Mucosa of descending colon (tissue), 3 donors: Measurements from ENCODE around the gene EEF2KMT. TPM values are rescaled to one million over a fixed set of nuclear protein-coding genes. Genes with fewer than 3 reads are reported as not detected.

ENCODE experiments used
- ATAC-seq: fragments of 200-7000 bp; cut with Tn5 transposase; one replicate; pipeline ENCODE4 v1.9.1; 2020; ENCODE audit warnings: mild to moderate bottlenecking, moderate library complexity
- DNase-seq, 3 donors: peaks; one replicate each; pipeline ENCODE4 v3.0.0-alpha.2; 2020
- H3K36me3 ChIP-seq: fragments of 200-600 bp; one replicate; pipeline ENCODE4 v1.8.0; 2021; ENCODE audit warnings: low read depth, mild to moderate bottlenecking
- H3K4me1 ChIP-seq: fragments of 200-600 bp; one replicate; pipeline ENCODE4 v1.8.0; 2021; ENCODE audit warnings: low read depth, mild to moderate bottlenecking
- H3K4me3 ChIP-seq: fragments of 200-600 bp; one replicate; pipeline ENCODE4 v1.8.0; 2021; ENCODE audit warnings: mild to moderate bottlenecking
- H3K9me3 ChIP-seq: fragments of 200-600 bp; one replicate; pipeline ENCODE4 v1.8.0; 2021; ENCODE audit warnings: mild to moderate bottlenecking
- CTCF ChIP-seq: fragments of 200-600 bp; IDR thresholded peaks from one replicate; pipeline ENCODE4 v1.8.0; 2022; ENCODE audit warnings: antibody characterized with exemption, mild to moderate bottlenecking
- intact Hi-C, 2 donors: fragments of 100-400 bp; cut with DNase I in 1 of 2; cut with micrococcal nuclease in 1 of 2; formaldehyde crosslinking; loops; one replicate each; pipeline versions ENCODE4 v1.11.0 to v1.11.1; 2022; cut with DNase I, micrococcal nuclease
- total RNA-seq, 3 donors: library from RNA; stranded (reverse); fragmentation: NEBNext Ultra II Directional in 2 of 3; extraction: Animal tissue kit (Norgen Biotek cat#: 25700) in 2 of 3; gene quantifications; one replicate each; pipeline versions ENCODE4 v1.2.1 to v1.2.4, GENCODE V29; 2021 to 2023
- donor health status: DM: no; HTN: no; CAD: no; lungs with moderate emphysema.
- donor health status: DM: no; HTN: no; CAD: no.
- donor health status: DM: no; HTN: yes; CAD: no.

Gene EEF2KMT
- total RNA-seq, 3 donors from 2014 or later = 5.7 to 7.5 (median 7.0) TPM

GRCh38 chr16:5066511-5066910 lies 31.1 kb downstream of the EEF2KMT start:
- no peak for TF ChIP-seq CTCF
- H3K9me3 ChIP-seq = no peaks in the 10 kb centered on the region
- DNase-seq = no peak
- H3K4me3 ChIP-seq = no peak overlapping the region
- no peak for ATAC-seq
- no peaks in the 10 kb centered on the region for H3K36me3 ChIP-seq
- peaks cover 18% of the 10 kb centered on the region for H3K4me1 ChIP-seq
- intact Hi-C loops = no loop called here

GRCh38 chr16:5065813-5066212 lies 31.8 kb downstream of the EEF2KMT start, which contains the start of gene C16orf89:
C16orf89 (minus strand) TSS chr16:5065956; CDS start chr16:5065908, 48 bp downstream.
- intact Hi-C loops = no loop called here
- Histone ChIP-seq H3K4me1 (peaks cover 14% of the 10 kb centered on the region), H3K9me3 (no peaks in the 10 kb centered on the region), H3K36me3 (no peaks in the 10 kb centered on the region), H3K4me3 (no peak within 1 kb of the TSS)
- TF ChIP-seq CTCF = no peak
- DNase-seq (peak in 1 of 3 donors; percentile 19), ATAC-seq (peak; percentile 10)

- Histone ChIP-seq H3K4me3 (no peak overlapping the region), H3K9me3 (no peaks in the 10 kb centered on the region), H3K36me3 (no peaks in the 10 kb centered on the region), H3K4me1 (peaks cover 14% of the 10 kb centered on the region)
- ATAC-seq = peak; percentile 53
- intact Hi-C loops = no loop called here
- DNase-seq = no peak
- TF ChIP-seq CTCF = no peak
These were observed 32.3 kb downstream of the EEF2KMT start for GRCh38 chr16:5065326-5065725.

- ATAC-seq (peak; percentile 68), DNase-seq (peak in 2 of 3 donors; percentile 59 to 78)
- no peak overlapping the region for H3K4me3 ChIP-seq
- H3K36me3 ChIP-seq = no peaks in the 10 kb centered on the region
- peaks cover 14% of the 10 kb centered on the region for H3K4me1 ChIP-seq
- no peaks in the 10 kb centered on the region for H3K9me3 ChIP-seq
- TF ChIP-seq CTCF = no peak
- intact Hi-C loops = no loop called here
These were observed 32.7 kb downstream of the EEF2KMT start for GRCh38 chr16:5064915-5065314.

- ATAC-seq (peak; percentile 55), DNase-seq (peak in 1 of 3 donors; percentile 25)
- no peak for TF ChIP-seq CTCF
- Histone ChIP-seq H3K4me3 (no peak overlapping the region), H3K9me3 (no peaks in the 10 kb centered on the region), H3K4me1 (peaks cover 14% of the 10 kb centered on the region), H3K36me3 (no peaks in the 10 kb centered on the region)
- intact Hi-C loops = no loop called here
These were observed 34.5 kb downstream of the EEF2KMT start for GRCh38 chr16:5062790-5063765.
